Measurements from ENCODE around the gene NSUN6.

- TF ChIP-seq CTCF (conservative IDR thresholded peaks at IDR 0.05; ENCODE audit: low read length): no peak
- no peak for TF ChIP-seq EZH2phosphoT487 (IDR thresholded peaks at IDR 0.05; ENCODE audit: borderline replicate concordance, low read depth, low read length)
These were observed 33.6 kb upstream of the NSUN6 start for GRCh38 chr10:18684953-18685352.

Data from OCI-LY7 (cell line).